ENCODE measurements around the gene SLC31A1. TPM values are rescaled to one million over a fixed set of nuclear protein-coding genes. Genes with fewer than 3 reads are reported as not detected.

The SLC31A1 gene
- total RNA-seq, 1 experiment from 2014 or later: 34.4 TPM

GRCh38 chr9:113290052-113290607 lies 68.8 kb downstream of the SLC31A1 start:
- Histone ChIP-seq H4K5ac (ENCODE audit: insufficient read length, low read depth, low read length) (no peak overlapping the region), H2AK5ac (ENCODE audit: insufficient read length, low read length) (no peak overlapping the region), H2BK5ac (ENCODE audit: insufficient read length, low read length) (no peak overlapping the region), H3K79me1 (ENCODE audit: insufficient read depth, low read depth, low read length, poor library complexity, severe bottlenecking) (no peaks in the 10 kb centered on the region), H3K56ac (ENCODE audit: insufficient read length, low read depth, low read length) (no peak overlapping the region), H3K14ac (ENCODE audit: insufficient read depth, low read length) (no peak overlapping the region), H3K79me2 (ENCODE audit: insufficient read depth, low read length) (no peaks in the 10 kb centered on the region), H4K91ac (ENCODE audit: insufficient read length, low read depth, low read length) (no peak overlapping the region), H4K8ac (replicated peaks; ENCODE audit: insufficient read length, low read depth, low read length) (no peak overlapping the region), H3T11ph (ENCODE audit: low read length) (no peak overlapping the region), H3K4ac (ENCODE audit: low read depth, low read length) (no peak overlapping the region), H4K20me1 (ENCODE audit: control insufficient read depth, insufficient read depth, insufficient read length) (no peaks in the 10 kb centered on the region), H2BK120ac (ENCODE audit: low read depth, low read length, poor library complexity, severe bottlenecking) (no peak overlapping the region), H2BK20ac (ENCODE audit: low read depth, low read length, poor library complexity, severe bottlenecking) (no peak overlapping the region), H3K9ac (ENCODE audit: extremely low read depth, insufficient read length, low read length) (no peak overlapping the region), H2BK15ac (ENCODE audit: low read depth, low read length) (no peak overlapping the region), H2BK12ac (ENCODE audit: insufficient read length, low read depth, low read length) (no peak overlapping the region), H3K18ac (ENCODE audit: insufficient read length, low read depth, low read length) (no peak overlapping the region), H3K4me1 (ENCODE audit: insufficient read depth, low read length) (no peaks in the 10 kb centered on the region), H2AFZ (ENCODE audit: low read length) (no peak overlapping the region), H3K23ac (ENCODE audit: insufficient read length, low read depth, low read length) (no peak overlapping the region), H3K27ac (ENCODE audit: insufficient read length, low read depth, low read length) (no peak overlapping the region), H3K27me3 (ENCODE audit: insufficient read depth, low read length) (no peaks in the 10 kb centered on the region), H3K23me2 (ENCODE audit: insufficient read length, low read depth, low read length, poor library complexity, severe bottlenecking) (no peaks in the 10 kb centered on the region), H3K9me3 (ENCODE audit: control insufficient read depth, low read depth, low read length) (no peaks in the 10 kb centered on the region), H3K4me2 (ENCODE audit: insufficient read depth, insufficient read length, low read length) (no peak overlapping the region)
- no peaks in the 10 kb centered on the region for H3K4me1 Mint-ChIP-seq
- H3K9me3 Mint-ChIP-seq: no peaks in the 10 kb centered on the region
- H3K27me3 Mint-ChIP-seq (ENCODE audit: low read depth): no peaks in the 10 kb centered on the region
- WGBS (ENCODE audit: extremely low coverage, insufficient read length, low lambda C conversion rate): no CpG with 5 or more reads among the region's 6 CpGs
- peaks cover 31 to 75% (median 69%) of the 10 kb centered on the region in 3 experiments; a peak in 6 of 7 replicates for H3K36me3 Mint-ChIP-seq (ENCODE audit: insufficient read depth in 1 of 3, low read depth in 3 of 3)
- no peak for TF ChIP-seq CTCF (conservative IDR thresholded peaks at IDR 0.05)
- H3K4me3 Mint-ChIP-seq: no peak overlapping the region
- H3K27ac Mint-ChIP-seq: no peak overlapping the region
- DNase-seq: no peak

Measured in H9 (cell line).